ENCODE measurements around the gene LSM11.
A peak's percentile ranks its signal among the peaks of the same experiment; 100 is the strongest.

Gene LSM11

GRCh38 chr5:157778121-157778805 is 34.8 kb downstream of the LSM11 start:
- H3K9me3 ChIP-seq: no peaks in the 10 kb centered on the region
- H3K36me3 ChIP-seq: no peaks in the 10 kb centered on the region
- DNase-seq: peak; percentile 73
- no peaks in the 10 kb centered on the region for H3K4me1 ChIP-seq
- no peak for TF ChIP-seq CTCF (IDR thresholded peaks at IDR 0.05; ENCODE audit: low read depth, low read length)
- H3K27me3 ChIP-seq: no peaks in the 10 kb centered on the region
- no peak overlapping the region for H3K4me3 ChIP-seq (ENCODE audit: low read depth, low read length)

- no peak for TF ChIP-seq CTCF (IDR thresholded peaks at IDR 0.05; ENCODE audit: low read depth, low read length)
- Histone ChIP-seq H3K27me3 (no peaks in the 10 kb centered on the region), H3K4me3 (ENCODE audit: low read depth, low read length) (no peak overlapping the region), H3K9me3 (no peaks in the 10 kb centered on the region), H3K4me1 (no peaks in the 10 kb centered on the region), H3K36me3 (no peaks in the 10 kb centered on the region)
- no peak for DNase-seq
These were observed 35.7 kb downstream of the LSM11 start for GRCh38 chr5:157779221-157779620.

GRCh38 chr5:157785801-157786200 is 42.3 kb downstream of the LSM11 start:
- H3K36me3 ChIP-seq: peaks cover 30% of the 10 kb centered on the region

GRCh38 chr5:157793301-157793700 is 49.8 kb downstream of the LSM11 start:
- DNase-seq: no peak
- no peak for TF ChIP-seq CTCF (IDR thresholded peaks at IDR 0.05; ENCODE audit: low read depth, low read length)
- Histone ChIP-seq H3K4me1 (no peaks in the 10 kb centered on the region), H3K4me3 (ENCODE audit: low read depth, low read length) (no peak overlapping the region), H3K36me3 (peaks cover 30% of the 10 kb centered on the region), H3K9me3 (no peaks in the 10 kb centered on the region), H3K27me3 (no peaks in the 10 kb centered on the region)

More at GRCh38 chr5:157785801-157786200, 42.3 kb downstream of the LSM11 start:
- DNase-seq: no peak
- no peaks in the 10 kb centered on the region for H3K4me1 ChIP-seq
- TF ChIP-seq CTCF (IDR thresholded peaks at IDR 0.05; ENCODE audit: low read depth, low read length): no peak
- H3K27me3 ChIP-seq: no peaks in the 10 kb centered on the region
- no peaks in the 10 kb centered on the region for H3K9me3 ChIP-seq
- H3K4me3 ChIP-seq (ENCODE audit: low read depth, low read length): no peak overlapping the region

GRCh38 chr5:157799578-157799977 is 56.1 kb downstream of the LSM11 start:
- Histone ChIP-seq H3K4me1 (no peaks in the 10 kb centered on the region), H3K27me3 (no peaks in the 10 kb centered on the region), H3K4me3 (ENCODE audit: low read depth, low read length) (no peak overlapping the region), H3K9me3 (no peaks in the 10 kb centered on the region), H3K36me3 (peaks cover 28% of the 10 kb centered on the region)
- DNase-seq: no peak
- TF ChIP-seq CTCF (IDR thresholded peaks at IDR 0.05; ENCODE audit: low read depth, low read length): no peak

- Histone ChIP-seq H3K27me3 (no peaks in the 10 kb centered on the region), H3K9me3 (no peaks in the 10 kb centered on the region), H3K36me3 (peaks cover 31% of the 10 kb centered on the region), H3K4me1 (no peaks in the 10 kb centered on the region), H3K4me3 (ENCODE audit: low read depth, low read length) (no peak overlapping the region)
- no peak for TF ChIP-seq CTCF (IDR thresholded peaks at IDR 0.05; ENCODE audit: low read depth, low read length)
- DNase-seq: no peak
These were observed 56.6 kb downstream of the LSM11 start for GRCh38 chr5:157800137-157800536.
